ENCODE results near the gene PRKCA.

Gene PRKCA

DNA sequence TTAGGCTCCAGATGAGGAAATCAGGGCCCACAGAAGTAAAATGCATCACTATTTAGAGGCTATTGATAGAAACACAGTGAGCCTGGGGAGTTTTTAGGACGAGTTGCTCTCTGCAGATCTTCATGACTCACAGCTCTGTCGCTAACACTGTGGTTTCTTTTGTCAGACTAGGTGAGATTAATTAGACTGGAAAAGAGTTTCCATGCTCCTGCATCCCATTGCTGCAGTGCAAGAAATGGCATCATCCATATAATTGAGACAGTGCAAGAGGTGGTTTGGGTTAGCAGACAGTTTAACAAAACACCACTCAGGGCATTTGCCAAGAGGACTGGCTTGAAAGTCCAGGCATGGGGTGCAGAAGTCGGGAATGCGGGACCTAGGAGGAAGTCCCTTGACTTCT, 333.7 kb downstream of the PRKCA start:
- DNase-seq = peak; percentile 13

DNA sequence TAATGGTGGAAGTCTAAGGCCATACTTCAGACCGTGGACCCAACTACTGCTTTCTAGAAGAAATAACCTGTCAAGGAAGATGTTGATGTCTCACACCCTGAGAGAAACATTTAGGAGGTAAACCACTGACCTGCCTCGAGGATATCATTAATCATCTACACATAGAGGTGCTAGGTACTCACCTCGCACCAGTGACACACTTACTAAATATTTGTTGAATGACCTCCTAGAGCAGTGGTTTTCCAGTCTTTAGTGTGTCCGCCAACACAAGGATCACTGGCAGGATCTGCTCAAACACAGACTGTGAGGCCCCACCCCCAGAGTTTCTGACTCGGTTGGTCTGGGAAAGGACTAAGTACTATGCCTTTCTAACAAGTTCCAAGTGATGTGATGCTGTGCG, 335.1 kb downstream of the PRKCA start:
- no peak for DNase-seq

DNA sequence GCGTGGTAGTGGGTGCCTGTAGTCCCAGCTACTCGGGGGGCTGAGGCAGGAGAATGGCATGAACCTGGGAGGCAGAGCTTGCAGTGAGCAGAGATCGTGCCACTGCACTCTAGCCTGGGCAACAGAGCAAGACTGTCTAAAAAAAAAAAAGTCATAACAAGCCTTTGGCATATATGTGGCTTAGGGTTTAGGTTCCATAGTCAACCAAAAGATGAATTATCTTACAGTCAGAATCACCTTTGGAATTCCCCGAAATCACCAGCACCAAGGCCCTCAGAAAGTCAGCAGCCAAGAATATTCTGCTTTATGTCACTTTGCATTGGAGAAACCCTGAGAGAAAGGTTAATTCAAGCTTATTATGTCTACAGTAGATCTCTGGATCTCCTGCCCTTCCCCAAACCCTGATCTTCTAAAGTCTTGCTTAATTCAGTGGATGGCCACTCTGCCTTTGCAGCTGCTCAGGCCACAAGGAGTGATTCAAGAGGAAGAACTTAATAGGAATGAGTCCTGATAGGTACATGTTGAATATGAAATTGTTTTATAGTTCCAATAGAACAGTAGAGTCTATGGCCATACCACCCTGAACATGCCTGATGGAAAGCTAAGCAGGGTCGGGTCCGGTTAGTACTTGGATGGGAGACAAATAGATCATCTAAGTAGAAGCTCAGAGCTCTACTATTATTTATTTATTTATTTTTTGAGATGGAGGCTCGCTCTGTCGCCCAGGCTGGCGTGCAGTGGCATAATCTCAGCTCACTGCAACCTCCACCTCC, 336.5 kb downstream of the PRKCA start:
- no peak for DNase-seq

DNA sequence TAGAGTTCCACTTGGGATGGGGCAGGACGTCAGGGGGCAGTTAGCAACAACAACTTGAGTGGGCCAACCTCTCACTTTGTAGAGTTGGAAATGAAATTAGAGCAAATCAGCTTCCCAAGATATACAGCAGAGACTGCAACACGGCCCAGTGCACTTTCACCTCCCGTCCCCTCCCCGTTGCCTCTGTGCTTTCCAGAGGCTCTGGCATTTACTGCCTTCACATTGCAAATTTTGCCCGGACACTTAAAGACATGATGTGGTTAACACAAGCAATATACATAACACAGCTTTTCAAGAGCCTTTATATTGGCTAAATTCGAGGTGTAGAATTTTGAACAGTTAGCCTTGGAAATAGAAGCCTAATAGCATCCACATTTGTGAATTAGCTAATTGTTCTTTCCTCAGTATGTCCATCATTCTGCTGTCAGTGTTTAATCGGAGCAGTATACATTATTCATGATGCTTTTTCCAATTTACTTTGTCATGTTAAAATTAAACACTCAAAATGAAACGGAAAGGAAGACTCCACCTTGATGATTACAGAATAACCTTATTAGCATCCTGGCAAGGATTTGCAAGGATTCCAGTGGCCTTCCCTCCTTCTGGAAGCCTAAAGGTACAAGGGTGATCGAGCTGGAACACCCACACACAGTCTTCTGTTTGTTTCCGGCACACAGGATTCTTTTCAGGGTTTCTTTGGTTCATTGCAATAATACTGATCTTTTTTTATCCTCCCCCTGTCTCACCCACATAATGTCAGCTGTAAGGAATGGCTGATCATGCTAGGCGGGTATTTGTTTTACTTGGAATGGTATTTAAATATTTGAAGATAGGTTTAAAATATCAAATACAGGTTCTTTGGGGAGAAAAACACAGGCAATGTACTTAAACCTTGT, 341.6 kb downstream of the PRKCA start:
- no peak for DNase-seq

DNA sequence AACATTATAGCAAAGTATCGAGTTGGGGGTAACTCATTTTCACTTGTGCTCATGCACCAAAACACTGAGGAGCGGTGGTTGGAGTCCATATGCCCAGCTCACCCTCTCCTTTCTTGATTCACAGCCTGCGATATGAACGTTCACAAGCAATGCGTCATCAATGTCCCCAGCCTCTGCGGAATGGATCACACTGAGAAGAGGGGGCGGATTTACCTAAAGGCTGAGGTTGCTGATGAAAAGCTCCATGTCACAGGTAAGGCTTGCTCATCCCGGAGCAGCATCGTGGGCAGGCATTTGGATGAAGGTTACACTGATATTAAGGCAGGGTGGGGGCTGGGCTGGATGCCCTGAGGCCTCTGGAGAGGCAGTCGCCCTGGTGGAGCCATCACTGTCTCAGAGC, 342.8 kb downstream of the PRKCA start:
- no peak for DNase-seq

DNA sequence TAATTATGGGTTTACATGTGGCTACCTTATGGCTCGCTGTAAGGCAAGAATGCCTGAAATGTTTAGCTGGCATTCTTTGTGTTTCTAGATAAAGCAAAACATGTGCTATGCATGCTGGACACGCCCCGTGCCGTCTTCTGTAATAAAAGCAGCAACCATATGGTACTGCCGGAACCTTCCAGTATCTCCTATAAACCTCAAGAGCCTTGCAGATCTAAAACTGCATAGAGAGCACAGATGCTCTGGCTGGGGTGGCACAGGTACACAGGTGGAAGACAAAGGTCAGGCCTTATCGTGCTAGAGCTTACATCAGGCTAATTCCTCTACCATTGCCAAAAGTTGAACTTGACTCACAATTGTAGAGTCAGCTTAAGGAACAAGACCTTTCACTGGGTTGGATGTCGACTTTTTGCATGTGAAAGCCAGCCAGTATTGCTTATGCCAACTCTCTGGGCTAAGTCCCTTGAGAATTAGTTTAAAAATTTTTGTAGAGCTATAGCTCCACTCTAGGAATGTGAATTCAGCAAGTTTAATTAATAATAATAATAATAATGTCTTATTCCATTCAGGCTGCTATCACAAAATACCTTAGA, 345.1 kb downstream of the PRKCA start:
- DNase-seq = no peak

DNA sequence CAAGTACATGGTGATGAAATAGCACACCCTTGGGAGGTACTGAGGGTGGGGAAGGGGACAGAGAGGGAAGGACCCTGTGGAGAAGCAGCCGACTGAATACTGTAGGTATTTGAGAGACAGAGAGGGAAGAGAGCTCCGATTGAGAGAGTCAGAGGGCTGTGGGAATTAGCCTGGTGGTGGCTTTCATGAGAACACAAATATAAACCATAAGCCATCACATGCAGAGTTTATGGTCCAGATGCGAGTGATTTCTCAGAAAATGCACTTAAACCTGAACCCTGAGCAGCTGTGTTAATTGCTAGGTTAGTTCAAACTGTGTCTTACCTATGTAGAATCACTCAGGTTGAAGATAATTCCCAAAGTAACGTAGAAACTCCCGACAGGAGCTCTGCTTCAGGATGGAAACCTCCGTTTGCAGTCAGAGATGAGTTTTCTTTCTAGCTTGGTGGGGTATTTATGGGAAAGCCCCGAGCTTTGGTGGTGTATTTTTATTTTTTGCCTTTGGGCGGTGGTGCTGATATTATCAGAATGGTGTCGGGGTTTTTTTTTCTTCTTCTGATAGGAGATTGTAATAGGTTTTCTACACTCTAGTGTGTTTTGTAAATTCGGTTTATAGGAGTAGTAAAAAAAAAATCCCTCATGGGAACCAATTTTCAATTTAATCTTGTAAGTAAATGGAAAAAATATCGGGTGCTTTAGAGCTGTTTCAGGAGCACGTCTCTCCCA, 347.6 kb downstream of the PRKCA start:
- no peak for DNase-seq

DNA sequence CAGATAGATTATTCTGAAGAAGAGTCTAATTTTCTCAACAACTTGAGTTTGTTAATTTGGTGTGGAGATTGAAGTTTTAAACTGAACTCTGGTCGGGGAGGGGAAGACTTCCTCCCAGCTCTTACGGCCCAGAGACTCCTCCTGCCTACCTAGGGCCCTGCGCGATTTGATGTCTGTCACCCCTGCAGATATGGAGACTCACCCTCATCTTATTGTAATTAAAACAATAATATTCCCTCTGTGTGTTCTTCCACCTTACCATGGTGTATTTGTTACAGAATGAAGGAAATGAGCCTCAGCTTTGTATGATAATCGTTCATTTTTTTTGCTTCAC, 348.1 kb downstream of the PRKCA start:
- DNase-seq = no peak

DNA sequence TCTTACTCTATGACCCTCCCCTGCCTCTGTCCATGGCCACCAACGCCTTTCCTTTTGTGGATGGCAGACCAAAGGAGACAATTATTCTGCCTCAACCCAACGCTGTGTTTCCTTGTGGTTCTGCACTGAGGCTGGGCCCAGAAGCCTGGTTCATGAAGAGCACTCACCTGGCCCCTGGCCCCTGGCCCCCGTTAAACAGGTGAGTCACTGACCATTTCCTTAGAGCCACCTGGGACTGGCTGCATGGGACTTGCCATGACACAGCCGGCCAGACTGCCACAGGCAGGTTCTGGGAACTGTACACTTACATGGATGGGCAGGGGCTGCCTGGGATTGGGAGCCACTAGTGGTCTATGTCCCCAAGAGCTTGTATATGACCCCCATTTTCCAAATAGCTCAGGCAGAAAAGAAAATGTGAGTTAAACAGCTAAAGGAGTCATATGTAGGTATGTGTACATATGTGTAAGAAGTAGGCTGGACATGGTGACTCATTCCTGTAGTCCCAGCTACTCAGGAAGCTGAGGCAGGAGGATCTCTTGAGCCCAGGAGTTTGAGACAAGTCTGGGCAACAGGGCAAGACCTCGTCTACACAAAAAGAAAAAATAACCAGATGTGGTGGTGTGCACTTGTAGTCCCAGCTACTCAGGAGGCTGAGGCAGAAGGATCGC, 350.6 kb downstream of the PRKCA start:
- peak; percentile 48 for DNase-seq

DNA sequence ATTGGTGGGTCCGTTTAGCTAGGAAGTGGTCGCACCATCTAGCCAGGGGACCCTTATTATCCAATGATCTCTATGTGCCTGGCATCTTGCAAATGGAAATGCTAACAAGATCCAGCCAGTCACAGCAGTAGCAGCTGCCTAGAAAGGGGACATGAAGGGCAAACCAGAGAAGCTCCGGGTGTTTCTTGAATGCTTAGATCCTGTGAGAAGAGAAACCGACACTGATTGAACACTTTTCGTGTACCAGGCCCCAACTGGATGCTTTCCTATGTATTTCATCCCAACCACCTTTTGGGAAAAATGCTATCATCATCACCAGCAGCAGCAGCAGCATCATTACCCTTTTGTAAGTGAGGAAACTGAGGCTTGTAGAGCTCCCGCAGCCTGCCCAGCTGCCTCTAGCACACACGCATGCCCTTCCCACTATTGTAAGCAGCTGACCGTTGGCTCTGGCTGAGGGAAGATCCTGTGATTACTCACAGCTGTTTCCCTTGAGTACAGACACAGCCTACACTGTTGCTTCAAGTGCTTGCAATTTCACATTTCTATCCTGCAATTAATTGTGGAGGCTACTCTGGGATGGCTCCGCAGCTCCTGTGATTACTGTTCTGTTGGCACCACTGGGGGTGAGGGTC, 351.8 kb downstream of the PRKCA start:
- no peak for DNase-seq

DNA sequence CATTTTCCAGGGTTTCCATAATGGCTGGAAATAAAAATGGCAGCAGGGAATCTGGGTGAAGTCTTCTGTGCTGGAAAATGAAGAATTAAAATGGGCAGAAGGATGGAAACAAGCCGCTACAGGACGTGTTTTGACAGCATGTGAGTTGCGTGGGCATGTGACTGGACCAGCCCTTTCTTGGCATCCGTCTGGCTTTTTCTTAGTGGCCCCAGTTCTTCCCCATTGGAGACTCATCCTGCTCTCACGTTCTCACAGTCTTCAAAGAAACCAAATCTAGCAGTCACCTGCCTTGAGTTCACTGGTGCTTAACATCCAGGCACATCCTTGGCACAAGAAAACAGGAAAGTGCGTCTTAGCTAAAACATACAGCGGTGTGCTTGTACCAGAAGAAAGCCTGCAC, 352.4 kb downstream of the PRKCA start:
- no peak for DNase-seq

DNA sequence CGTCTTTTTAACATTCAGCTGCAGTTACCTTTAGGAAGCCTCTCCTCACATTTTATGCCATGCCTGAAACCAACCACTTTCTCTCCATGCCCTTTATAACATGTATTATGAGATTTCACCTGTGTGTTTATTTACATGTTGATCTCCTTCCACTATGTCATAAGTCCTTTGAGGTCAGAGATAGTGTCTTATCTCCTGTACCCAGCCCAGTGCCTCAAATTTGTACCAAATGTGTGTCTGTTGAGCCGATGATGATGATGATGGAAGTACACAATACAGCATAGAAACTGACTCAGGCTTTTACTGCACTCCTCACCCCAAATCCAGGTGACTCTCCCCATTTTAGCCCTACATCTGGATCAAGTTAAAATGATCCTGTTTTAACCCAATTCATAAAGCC, 353.0 kb downstream of the PRKCA start:
- no peak for DNase-seq

DNA sequence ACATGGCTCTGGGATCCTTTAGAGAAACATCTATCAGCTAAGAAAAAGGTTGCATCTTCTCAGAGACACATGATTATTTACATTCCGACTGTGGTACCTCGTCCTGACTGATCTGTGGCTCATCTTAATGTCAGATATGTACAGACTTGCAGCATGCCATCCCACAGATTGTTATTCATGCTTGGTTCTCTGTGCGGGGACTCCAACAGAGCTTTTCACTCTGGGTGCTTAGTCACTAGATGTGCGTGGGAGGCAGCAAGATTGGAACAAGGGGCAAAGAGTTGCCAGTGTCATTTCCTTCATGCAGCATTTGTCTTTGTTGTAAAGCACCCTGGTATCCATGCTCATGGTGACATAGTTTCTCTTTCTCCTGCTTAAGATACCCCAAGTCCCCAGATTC, 353.4 kb downstream of the PRKCA start:
- peak; percentile 79 for DNase-seq

DNA sequence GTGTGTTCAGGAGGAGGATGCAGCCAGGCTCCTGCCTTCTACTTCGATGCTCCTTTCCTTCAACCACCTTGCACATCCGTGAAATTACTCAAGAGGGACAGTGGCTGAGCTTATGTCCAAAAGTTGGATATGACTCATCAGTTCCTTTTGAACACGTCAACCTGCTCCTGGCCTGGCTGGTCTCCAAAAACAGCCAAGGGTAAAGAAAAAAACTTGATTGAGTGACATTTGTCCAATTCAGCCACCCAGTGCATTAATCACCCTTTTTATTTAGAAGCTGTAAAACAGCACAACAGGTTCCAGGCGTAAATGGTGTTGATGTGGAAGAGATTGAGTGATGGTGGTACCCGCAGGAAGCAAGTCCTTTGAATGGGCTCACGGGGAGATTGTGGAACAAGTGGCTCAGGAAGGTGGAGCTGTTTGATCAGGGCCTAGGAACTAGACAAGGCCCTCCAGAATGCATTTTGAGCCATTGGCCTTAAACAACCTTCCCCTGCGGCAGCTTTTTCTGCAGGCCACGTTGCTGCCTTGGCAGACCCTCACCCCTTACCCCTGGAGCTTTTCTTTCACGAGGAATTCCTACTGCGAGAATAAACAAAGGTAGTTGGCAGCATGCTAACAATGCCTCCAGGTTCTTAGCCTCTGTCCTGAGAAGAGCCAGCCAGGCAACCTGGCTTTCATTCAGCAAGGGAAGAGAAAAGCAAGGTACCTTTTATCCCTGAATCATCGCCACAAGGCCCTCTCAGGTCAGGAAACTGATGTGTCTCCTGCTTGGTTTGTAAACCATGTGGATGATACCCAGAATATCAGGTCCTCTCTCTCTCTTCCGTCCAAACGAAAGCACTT, 359.2 kb downstream of the PRKCA start:
- no peak for DNase-seq

DNA sequence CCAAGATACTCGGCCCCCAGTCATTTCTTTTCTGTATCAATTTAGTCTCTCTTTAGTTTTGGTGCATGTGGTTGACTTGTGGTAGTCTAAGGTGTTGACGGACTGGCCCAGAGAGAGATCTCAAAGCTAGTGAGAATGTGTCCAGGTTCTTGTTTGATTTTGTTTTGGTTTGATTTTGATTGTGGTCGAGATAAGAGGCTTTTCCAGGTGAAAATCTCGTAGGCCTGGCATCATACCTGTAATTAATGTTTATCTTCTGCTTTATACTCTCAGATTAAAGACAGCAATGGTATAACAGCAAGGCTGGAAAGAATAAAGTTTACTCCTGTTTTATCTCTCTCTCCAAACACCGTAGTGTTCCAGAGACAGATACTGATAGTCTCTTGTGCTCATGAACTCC, 360.1 kb downstream of the PRKCA start:
- no peak for DNase-seq

DNA sequence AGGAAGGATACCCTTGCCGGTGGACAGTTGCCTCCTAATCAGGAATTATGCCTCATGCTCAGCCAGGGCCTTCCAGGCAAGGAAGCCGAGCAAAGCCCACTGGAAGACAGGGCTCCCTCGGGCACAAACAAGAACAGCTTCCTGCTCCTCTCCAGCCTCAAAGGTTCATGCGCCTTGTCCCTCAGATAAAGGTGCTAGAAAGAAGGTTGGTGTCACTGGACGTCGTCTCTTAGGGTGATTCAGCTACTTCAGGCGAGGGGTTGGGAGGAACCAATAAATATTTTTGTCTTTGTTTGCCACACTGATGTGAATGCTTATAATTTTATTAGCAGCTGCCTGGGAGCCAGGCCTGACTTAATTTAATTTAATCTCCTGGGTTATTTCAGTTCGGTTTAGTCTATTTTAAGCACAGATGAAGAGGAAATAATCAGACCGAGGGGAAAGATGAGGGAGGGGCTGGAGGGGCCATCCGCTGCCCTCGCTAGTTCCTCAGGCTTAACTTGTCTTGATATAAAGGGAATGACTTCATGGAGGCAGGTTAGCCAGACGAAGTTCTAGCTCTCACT, 360.7 kb downstream of the PRKCA start:
- DNase-seq = no peak

DNA sequence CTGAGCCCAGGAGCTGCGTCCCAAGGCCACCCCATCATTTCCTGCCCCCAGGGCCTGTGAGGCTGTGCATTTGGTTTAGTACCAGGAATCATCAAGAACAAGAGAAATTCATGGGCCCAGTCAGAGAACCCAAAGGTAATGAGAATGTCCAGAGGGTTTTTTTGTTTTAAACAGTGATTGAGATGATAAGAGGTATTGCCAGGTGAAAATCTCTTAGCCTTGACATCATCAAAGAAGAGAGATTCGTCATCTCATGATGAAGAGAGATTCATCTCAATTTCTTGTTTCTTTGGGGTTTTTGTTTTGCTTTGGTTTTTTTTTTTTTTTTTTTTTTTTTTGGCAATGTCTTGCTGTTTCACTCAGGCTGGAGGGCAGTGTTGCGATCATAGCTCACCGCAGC, 361.9 kb downstream of the PRKCA start:
- no peak for DNase-seq

DNA sequence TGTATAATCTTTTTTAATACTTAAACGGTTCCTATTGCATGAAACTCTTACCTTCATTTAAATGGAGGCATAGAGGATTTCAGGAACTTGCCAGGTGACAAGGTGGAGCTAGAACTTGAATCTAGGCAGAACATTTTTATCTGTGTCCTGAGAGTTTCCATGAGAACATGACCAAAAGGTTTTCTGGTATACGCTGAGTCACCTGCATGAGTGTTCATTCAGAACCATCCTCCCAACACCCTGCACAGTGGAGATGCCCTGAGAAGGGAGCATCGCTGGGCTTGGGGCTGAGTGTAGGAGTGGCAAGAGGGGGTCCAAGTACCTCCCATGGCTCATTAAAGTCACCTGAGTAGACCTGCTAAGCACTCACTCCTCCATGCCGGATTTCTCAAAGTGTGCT, 362.8 kb downstream of the PRKCA start:
- no peak for DNase-seq

DNA sequence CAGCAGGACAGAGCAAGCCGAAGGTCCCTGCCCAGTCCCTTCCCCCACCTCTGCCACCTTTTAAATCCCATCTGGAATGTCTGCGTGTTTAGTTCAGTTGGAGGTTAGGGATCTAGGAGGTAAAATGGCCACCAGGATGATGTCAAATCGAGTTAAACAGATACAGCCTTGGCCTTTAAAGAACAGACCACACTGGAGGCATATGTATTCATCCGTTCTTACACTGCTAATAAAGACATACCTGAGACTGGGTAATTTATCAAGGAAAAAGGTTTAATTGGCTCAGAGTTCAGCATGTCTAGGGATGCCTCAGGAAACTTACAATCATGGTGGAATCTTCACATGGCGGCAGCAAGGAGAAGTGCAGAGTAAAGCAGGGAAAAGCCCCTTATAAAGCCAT, 364.7 kb downstream of the PRKCA start:
- no peak for DNase-seq

DNA sequence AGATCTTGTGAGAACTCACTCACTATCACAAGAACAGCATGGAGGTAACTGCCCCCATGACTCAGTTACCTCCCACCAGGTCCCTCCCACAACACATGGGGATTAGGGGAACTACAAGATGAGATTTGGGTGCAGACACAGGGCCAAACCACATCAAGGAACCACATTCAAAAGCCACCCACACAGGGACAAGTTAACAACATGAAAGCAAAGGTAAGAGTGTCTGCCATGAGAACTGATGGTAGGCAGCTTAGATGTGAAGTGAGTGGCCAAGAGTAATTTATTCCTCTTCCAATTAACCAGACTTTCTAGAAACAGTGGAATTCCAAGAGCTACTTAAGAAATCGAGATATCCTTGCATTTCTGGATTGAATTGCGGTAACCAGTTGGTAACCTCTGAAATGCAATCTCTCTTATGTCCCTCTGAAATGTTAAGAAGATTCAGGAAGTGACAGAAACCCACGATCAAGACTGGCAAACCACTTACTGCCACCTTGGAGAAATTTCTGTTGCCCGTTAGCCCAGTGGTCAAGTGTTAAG, 365.1 kb downstream of the PRKCA start:
- peak; percentile 79 for DNase-seq

DNA sequence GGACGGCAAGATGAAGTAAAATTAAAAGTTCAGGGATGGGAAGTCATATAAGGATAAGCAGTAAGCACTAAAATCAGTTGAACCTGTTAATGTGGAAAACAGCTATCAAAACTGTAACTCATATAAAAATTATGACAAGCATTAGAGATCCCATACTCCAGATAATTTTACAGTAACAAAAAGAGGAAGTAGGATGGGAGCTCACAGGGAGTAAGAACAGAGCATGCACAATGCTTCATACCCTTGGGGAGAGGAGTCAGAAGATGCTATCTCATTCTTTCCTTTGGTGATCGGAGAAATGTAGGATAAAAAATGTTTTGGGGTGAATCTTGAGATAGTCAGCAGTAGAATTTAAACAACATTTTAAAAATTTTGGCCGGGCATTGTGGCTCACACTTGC, 367.8 kb downstream of the PRKCA start:
- no peak for DNase-seq
